ENCODE data around the gene DDX51. TPM values are rescaled to one million over a fixed set of nuclear protein-coding genes. Genes with fewer than 3 reads are reported as not detected.

The DDX51 gene
- total RNA-seq, 1 donor from 2014 or later: 8.6 TPM

GRCh38 chr12:132131952-132132351, 12.2 kb downstream of the DDX51 start:
- intact Hi-C loops (cut with micrococcal nuclease): no loop called here
- ATAC-seq: no peak
- no peak for DNase-seq

GRCh38 chr12:132131229-132131628, 12.9 kb downstream of the DDX51 start:
- no peak for DNase-seq
- ATAC-seq: no peak
- intact Hi-C loops (cut with micrococcal nuclease): no loop called here

GRCh38 chr12:132130690-132131089, 13.4 kb downstream of the DDX51 start:
- intact Hi-C loops (cut with micrococcal nuclease): no loop called here
- no peak for ATAC-seq
- no peak for DNase-seq

- intact Hi-C loops (cut with micrococcal nuclease): no loop called here
- no peak for ATAC-seq
- no peak for DNase-seq
Measured at GRCh38 chr12:132129007-132129406, 15.1 kb downstream of the DDX51 start.

GRCh38 chr12:132127041-132127440, 17.1 kb downstream of the DDX51 start:
- ATAC-seq (no peak), DNase-seq (no peak)
- intact Hi-C loops (cut with micrococcal nuclease): no loop called here

GRCh38 chr12:132125736-132126135, 18.4 kb downstream of the DDX51 start:
- DNase-seq (no peak), ATAC-seq (no peak)
- intact Hi-C loops (cut with micrococcal nuclease): no loop called here

GRCh38 chr12:132124766-132125425, 19.2 kb downstream of the DDX51 start:
- intact Hi-C loops (cut with micrococcal nuclease): no loop called here
- DNase-seq: no peak
- no peak for ATAC-seq

GRCh38 chr12:132123970-132124765, 20.0 kb downstream of the DDX51 start:
- intact Hi-C loops (cut with micrococcal nuclease): no loop called here
- DNase-seq (no peak), ATAC-seq (no peak)

- ATAC-seq: no peak
- intact Hi-C loops (cut with micrococcal nuclease): no loop called here
- no peak for DNase-seq
Measured at GRCh38 chr12:132121283-132121682, 22.8 kb downstream of the DDX51 start.

- DNase-seq (no peak), ATAC-seq (no peak)
- intact Hi-C loops (cut with micrococcal nuclease): no loop called here
Measured at GRCh38 chr12:132118876-132119275, 25.2 kb downstream of the DDX51 start.

GRCh38 chr12:132117558-132117875, 26.6 kb downstream of the DDX51 start:
- intact Hi-C loops (cut with micrococcal nuclease): no loop called here
- ATAC-seq: no peak
- DNase-seq: no peak

- DNase-seq: no peak
- ATAC-seq: no peak
- intact Hi-C loops (cut with micrococcal nuclease): no loop called here
Measured at GRCh38 chr12:132116709-132117557, 27.2 kb downstream of the DDX51 start.

- DNase-seq: no peak
- ATAC-seq: no peak
- intact Hi-C loops (cut with micrococcal nuclease): no loop called here
Measured at GRCh38 chr12:132115500-132115899, 28.6 kb downstream of the DDX51 start.

GRCh38 chr12:132114667-132115066, 29.5 kb downstream of the DDX51 start:
- no peak for DNase-seq
- intact Hi-C loops (cut with micrococcal nuclease): no loop called here

GRCh38 chr12:132111654-132112304, 32.3 kb downstream of the DDX51 start:
- ATAC-seq: no peak
- no peak for DNase-seq
- intact Hi-C loops (cut with micrococcal nuclease): no loop called here

More at GRCh38 chr12:132114667-132115066, 29.5 kb downstream of the DDX51 start:
- no peak for ATAC-seq

- ATAC-seq (no peak), DNase-seq (no peak)
- intact Hi-C loops (cut with micrococcal nuclease): no loop called here
Measured at GRCh38 chr12:132110677-132111076, 33.4 kb downstream of the DDX51 start.

GRCh38 chr12:132109741-132110140, 34.4 kb downstream of the DDX51 start:
- ATAC-seq: no peak
- no peak for DNase-seq
- intact Hi-C loops (cut with micrococcal nuclease): no loop called here

GRCh38 chr12:132108211-132108832, 35.8 kb downstream of the DDX51 start:
- DNase-seq (no peak), ATAC-seq (no peak)
- intact Hi-C loops (cut with micrococcal nuclease): no loop called here

- intact Hi-C loops (cut with micrococcal nuclease): no loop called here
- ATAC-seq (no peak), DNase-seq (no peak)
Measured at GRCh38 chr12:132106921-132107320, 37.2 kb downstream of the DDX51 start.

Data from left ventricle myocardium superior (tissue), 1 donor.